CD4-positive, alpha-beta T cell treated with Interferon gamma for 1 hour (primary cell): ENCODE measurements around the gene ABLIM3.

Experiments used
- DNase-seq: peaks from one replicate; pipeline ENCODE4 v3.0.0-alpha.2; 2020

The ABLIM3 gene

DNA sequence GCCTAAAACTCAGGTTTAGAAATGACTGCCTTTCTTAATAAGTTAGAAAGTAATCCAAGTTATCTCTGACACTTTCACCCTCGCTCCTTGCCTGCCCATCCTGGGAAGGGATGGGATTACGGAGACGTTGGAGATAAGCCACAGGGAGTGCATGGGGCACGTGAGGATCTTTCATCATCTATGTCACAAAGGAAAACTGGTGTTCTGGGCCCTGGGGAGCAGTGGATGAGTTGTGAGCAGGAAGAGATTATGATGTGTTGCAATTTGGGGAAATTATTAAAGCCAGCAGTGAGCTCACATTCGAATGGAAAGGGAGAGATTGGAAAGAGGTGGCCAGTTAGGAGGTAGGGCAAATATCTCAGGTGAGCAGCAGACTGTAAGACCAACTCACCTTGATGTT, 143.2 kb downstream of the ABLIM3 start:
- DNase-seq, result no peak

DNA sequence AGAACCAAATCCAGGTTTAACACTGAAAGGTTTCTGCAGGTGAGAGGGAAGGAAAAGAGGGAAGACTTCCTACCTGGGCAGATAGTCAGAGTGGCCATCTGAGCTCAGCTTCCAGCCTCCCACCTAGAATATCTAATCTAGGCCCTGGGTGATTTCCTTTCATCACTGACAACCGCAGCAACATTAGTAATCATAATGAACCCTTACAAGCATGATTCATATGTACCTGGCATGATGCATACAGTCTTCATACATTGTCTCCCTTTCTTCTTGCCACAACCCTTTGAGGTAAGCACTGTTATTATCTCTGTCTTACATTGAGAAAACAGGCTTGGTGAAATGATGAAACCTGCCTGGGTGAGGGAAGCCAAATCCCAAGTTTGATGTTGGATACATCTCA, 143.9 kb downstream of the ABLIM3 start:
- no peak for DNase-seq

DNA sequence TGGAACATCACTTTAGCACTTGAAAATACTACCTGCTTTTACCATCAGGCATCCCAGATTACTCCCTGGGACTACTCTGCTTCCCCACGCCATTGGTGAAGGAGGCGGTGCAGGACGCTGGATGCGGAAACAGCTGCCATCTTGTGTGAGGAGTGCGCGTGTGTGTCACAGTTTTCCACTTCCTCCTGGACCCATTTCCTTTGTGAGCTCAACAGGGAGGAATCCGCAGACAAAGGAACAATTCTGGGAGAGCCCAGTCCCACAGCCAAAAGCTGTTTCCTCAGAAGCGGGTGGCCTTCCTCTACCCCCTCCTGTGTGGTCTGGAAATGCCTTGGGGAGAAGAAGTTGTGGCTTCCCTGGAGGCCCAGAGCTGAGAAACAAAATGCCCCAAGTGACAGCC, 147.1 kb downstream of the ABLIM3 start:
- DNase-seq, result no peak

DNA sequence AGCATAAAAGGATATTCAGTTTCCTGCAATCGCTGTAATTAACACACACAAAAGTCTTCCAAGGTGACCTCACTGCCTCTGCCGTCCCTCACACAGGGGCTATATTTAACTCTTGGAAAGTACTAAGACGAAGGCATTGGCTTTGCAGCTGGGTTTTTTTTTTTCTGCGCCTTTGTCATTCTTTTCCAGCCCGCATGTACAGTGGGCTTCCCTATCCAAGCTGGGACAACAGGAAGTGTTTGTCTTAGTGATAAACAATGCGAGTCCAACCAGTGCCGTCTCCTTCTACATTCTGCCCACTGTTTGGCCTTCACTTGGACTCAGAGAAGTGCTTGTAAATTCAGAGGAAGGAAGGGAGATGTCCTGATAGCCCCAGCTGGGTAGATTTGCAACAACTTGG, 148.0 kb downstream of the ABLIM3 start:
- no peak for DNase-seq

DNA sequence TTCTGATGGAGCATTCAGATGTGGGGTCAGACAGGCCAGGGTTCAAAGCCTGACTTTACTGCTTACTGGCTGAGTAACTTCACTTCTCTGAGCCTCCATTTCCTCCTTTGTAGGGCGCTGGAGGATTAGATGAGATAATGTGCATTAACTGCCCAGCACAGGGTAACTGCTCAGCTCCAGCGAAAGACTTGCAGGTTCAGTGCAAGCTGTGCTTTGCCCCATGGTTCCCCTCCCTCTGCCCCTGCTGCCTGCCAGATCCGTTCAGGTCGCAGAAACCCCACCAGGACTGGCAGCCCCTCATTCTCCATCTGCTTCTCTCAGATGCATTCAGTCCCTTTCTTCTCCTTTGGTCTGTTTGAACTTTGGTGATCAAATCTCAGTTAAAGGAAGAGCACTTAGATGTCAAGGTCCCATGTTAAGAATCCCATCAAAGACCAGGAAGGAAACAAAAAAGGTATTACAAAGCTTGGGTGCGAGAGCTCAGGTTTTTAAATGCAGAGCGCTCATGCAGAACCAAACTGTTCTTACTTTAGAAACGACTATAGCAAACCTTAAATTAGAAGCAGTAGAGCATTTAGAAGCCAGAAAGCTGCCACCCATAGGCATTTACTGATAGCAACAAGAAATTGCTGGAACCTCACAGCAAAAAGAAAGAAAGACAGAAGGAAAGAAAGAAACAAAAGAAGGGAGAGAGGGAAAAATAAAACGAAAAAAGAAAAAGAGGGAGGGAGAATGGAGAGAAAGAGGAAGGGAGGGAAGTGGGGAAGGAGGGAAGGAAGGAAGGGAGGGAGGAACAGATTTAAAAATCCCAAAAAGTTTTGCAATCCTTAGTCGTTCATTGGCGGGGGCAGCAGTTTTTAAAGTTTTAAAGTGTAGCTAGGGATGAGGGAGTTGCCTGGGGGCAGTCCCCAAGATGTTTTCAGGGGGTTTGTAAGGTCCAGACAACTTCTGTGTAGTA, 153.9 kb downstream of the ABLIM3 start:
- no peak for DNase-seq

DNA sequence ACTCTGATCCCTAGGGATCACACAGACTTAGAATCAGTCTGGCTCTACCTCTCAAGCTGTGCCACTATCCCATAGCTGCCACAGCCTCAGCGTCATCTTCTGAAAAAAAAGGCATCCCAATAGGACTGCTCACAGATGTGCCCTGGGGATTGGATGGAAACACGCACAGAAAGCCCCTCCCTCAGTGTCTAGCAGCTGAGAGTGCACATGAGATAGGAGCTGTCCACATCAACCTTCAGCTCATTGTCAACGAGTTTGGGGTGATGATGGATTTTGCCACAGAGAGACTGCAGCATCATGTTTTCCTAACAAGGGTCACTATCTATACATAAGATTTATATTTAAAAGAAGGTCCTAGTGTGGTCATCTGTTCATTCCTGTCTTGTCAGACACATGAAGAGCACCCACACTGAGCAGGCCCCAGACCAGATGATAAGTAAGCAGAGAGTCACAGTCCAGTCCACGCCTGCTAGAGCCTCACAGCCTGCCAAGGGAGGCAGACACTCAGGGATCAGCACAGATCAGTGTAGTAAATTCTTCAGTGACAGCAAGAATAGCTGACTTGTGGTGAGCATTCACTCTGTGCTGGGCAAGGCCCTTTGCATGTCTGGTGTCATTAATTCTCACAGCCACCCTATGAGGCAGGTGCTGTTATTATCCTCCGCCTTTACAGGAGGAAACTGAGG, 156.2 kb downstream of the ABLIM3 start:
- no peak for DNase-seq

DNA sequence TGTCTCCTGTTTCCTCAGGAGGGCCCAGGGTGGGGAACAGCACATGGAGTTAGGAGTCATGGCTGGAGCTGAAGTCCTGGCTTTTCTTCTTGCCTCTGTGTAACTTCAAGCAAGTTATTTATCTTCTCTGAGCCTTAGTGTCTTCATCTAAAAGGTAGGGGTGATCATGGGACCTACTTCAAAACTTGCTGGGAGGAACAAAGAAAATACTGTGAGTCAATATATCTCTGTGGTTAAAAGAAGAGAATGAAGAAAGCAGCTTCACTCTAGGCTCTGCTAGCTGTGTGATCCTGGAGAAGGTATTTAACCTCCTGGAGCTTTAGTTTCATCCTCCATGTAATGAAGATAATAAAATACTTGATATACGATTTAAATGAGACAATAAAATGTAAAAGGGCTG, 156.9 kb downstream of the ABLIM3 start:
- no peak for DNase-seq

DNA sequence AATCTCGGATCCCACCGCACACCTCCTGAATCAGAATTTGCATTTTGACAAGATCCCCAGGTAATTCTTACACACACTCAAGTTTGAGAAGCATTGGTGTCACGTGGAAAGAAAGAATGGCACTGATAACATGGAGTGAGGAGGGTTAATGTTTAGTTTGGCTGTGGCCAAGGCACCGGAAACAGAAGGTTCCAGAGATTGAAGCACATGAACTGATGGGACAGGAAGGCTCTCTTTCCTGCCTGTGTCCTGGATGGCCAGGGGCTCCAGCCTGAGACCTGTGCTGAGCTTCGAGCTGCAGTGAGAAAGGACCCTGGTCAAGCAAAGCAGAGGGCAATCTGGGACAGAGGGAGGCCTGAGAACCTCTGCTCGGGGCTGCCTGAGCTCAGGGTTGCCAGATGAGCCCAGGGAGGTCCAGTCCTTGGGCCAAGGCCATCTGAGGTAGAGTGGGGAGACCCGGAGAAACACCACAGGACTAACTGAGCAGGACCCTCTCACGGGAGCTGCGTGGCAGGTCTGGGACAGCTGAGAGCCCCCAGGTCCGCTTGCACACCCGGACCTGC, 157.6 kb downstream of the ABLIM3 start:
- no peak for DNase-seq

DNA sequence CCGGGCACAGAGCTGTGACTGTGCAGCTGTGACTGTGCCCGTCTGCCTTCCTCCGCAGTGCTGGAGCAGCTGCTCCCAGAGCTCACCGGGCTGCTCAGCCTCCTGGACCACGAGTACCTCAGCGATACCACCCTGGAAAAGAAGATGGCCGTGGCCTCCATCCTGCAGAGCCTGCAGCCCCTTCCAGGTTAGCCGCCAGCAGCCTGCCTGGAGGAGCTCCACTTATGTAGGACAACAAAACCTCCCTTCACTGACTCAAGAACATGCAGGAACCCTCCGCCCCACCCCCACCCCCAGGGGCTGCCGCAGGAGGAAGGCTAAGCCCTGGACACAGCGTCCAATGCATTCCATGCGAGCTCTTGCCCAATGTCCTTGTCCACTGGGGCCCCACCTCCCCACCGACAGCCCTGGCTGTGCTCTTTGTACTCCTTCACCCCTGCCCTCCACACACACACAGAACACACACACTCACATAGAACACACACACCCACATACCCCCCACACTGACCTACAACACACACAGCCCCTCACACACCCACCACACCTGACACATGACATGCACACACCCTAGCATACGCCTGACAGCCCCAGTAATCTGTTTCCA, 158.3 kb downstream of the ABLIM3 start:
- DNase-seq, result no peak

DNA sequence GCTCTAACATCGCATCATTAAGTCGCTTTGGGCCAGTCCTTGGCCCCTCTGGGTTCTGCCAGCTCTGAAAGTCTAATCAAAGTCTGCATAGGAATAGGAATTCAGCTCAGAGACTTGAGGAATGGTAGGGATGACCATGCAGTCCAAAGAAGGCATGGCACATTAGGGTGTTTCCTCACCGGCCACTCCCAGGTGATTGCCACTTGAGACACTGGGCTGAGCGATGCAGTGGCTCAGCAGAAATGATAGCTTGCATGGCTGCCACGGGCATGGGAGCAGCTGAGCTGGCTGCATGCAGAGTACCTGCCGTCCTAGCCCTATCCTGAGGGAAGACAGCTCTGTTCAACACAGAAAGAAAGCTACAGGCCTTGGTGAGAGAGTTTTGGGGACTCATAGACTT, 159.1 kb downstream of the ABLIM3 start:
- DNase-seq, result no peak

DNA sequence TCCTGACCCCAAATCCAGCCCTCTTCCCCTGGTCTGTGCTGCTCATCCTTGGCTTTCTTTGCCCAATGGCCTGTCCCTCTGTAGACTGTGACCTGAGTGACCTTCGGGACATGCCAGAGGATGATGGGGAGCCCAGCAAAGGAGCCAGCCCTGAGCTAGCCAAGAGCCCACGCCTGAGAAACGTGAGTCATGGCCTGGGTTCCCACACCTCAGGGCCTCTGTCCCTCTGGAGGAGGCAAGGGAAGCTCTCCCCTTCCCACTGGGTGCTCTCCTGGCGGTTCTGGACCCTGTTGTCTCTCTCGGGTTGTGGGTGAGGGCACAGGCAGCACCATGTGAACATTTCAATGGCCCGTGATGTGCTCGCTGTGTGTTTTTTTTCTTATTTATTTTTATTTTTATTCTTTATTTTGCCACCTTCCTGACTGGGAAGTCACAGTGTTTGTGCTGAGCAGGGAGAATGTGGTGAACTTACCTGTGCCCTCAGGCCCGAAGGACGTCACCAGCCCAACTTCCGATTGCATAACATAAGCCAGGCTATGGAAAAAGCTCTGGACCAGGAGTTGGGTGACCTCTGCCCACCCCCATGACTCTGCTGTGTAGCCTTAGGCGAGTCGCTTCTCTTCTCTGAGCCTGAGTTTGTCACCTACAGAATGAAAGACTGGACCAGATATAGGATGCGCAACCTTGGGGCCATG, 159.9 kb downstream of the ABLIM3 start:
- DNase-seq, result no peak

DNA sequence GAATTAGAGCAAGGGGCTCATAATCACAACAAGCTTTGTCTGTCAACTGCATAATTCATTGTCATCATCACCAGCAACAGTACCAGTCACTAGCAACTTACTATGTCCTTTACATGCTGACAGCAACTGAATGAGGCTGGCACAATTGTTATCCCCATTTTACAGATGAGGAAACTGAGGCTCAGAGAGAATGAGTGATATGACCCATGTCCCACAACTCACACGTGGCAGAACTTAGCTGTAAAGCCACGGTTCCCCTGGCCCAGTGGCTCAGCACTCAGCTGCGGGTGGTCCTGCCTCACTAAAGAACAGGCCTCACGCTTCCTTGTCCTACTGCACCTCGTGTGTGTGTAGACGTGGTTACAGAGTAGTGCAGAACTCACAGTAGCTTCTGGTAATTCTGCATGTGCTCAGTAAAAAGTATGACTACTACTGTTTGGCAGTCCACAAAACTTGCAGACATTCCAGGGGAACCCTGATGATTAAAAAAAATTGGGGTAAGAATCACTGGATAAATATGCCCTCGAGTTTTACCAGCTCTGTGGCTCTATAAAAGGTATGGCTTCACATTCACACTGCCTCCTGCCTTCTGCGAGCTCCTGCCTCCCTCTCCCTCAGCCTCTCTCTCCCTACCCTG, 160.6 kb downstream of the ABLIM3 start:
- no peak for DNase-seq

DNA sequence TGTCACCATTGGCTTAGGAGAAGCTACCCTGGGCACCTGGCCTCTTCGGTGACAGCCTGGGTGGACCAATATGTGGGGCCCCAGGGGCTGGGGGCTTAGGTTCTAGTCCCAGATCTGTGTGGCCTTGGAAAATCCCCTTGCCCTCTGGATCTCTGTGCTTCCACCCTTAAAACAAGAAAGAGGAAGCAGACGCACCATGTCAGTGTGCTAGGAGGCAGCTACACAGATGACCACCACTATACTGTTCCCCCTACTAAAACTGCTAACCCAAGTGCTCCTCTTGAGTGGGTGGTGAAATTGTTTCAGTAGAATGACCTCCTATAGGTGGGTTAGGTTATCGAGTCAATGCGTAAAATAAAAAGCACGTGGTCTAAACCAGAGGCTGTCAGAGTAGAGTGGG, 161.3 kb downstream of the ABLIM3 start:
- no peak for DNase-seq

DNA sequence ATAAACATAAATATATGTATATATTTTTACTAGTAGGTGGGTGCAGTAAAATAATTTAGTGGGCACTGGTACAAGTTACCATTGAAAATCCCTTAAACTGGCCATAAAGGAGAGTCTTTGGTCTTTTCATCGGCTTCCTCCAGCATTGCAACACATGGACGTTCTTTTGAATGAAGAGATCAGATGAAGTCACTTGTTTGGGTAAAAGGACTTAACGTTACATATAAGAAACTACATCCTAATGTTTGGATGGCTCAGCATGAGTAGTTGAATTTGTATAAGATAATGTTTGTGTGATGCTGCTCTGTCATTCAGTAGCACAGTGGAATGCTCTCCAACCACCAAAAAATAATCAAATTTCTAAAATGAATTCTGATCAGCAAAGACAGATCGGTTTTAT, 161.9 kb downstream of the ABLIM3 start:
- no peak for DNase-seq

DNA sequence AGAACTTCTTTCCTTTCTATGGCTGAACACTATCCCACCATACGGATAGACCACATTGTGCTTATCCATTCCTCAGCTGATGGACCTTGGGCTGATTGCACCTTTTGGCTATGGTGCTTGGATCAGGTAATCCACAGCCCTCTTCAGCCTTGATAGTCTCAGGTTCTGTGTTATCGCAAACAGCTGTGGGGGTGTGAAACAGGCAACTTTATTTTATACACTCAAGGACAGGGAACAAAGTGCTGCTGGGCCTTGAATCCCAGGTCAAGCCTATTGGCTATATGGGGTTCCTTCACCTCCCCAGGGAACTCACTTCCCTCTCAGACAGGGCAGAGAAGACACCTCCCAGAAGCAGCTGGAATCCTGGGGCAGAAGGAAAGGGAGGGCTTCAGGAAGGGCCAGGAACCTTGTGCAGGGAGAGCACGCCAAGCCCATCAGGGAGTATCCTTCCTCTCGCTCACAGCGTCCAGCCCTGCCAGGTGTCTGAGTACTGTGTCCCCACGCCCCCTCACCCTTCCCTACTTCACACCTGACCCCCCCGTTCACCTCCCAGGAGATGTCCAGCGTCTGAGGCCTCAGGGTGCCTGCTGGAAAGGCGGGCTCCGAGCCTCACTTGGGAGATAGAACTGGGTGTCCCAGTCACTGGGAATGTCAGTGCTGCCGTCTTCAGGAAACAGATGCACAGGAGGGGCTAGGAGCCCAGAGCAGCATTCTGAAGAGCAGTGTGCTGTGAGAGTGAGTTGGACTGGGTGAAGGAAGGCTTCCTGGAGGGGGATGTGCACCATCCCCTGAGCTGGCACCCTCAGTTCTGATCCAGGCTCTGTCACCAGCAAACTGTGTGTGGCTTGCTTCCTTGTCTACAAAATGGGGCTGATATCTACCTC, 163.1 kb downstream of the ABLIM3 start:
- DNase-seq, result no peak

DNA sequence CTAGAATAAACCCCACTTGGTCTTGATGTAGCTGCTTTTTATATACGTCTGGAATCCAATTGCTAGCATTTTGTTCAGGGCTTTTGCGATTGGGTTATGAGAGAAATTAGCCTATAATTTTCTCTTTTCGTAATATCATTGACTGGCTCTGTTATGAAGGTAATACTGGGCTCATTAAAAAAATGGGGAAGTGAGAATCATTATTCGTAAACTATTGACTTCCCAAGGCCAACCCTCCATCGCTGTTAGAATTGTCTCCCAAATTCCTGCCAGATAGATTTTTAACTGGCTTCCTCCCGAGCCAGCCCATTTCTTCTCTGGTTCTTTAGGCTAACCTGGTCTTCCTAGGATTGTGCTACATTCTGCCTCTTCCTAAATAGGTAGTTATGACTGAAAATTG, 168.1 kb downstream of the ABLIM3 start:
- no peak for DNase-seq
